Stimulated activated naive B cell treated with anti-CD40 and anti-IgM and Interleukin-4, amounts not matched to agents 10 μg/mL and 1 μg/mL and 100 μg/mL, for 72 hours (primary cell): ENCODE results near the gene STK35.

Experiments used
- ATAC-seq, 2 donors: fragments of 150-1000 bp; cut with Tn5 transposase; replicated peaks; 2 replicates each; pipeline ENCODE4 v1.10.0; 2021; ENCODE audit warnings: moderate library complexity in 1 of 2
- DNase-seq: peaks from one replicate; pipeline ENCODE4 v3.0.0; 2021
- H3K27ac Mint-ChIP-seq: one replicate; pipeline ENCODE4 v1.8.0; 2022; ENCODE audit warnings: mild to moderate bottlenecking, mixed read lengths
- H3K27me3 Mint-ChIP-seq, 2 donors: one replicate each; pipeline ENCODE4 v1.8.0; 2022; ENCODE audit warnings: mixed read lengths in 2 of 2
- H3K36me3 Mint-ChIP-seq, 2 donors: one replicate each; pipeline ENCODE4 v1.8.0; 2022; ENCODE audit warnings: mixed read lengths in 2 of 2, mild to moderate bottlenecking in 1 of 2
- H3K4me1 Mint-ChIP-seq, 2 donors: one replicate each; pipeline ENCODE4 v1.8.0; 2022; ENCODE audit warnings: mixed read lengths in 2 of 2, mild to moderate bottlenecking in 1 of 2
- H3K4me3 Mint-ChIP-seq, 2 donors: one replicate each; pipeline ENCODE4 v1.8.0; 2022; ENCODE audit warnings: mild to moderate bottlenecking in 2 of 2, mixed read lengths in 2 of 2, moderate library complexity in 1 of 2
- H3K9me3 Mint-ChIP-seq, 2 donors: one replicate each; pipeline ENCODE4 v1.8.0; 2022; ENCODE audit warnings: mixed read lengths in 2 of 2, mild to moderate bottlenecking in 1 of 2

STK35 gene

GRCh38 chr20:2116170-2116940 is 14.7 kb downstream of the STK35 start:
- ATAC-seq (no peak), DNase-seq (no peak)
- Mint-ChIP-seq H3K4me1 (peaks cover 70 to 83% of the 10 kb centered on the region in 2 donors), H3K9me3 (peaks cover 0 to 4% of the 10 kb centered on the region in 2 donors), H3K27ac (peak overlapping the region; percentile 28), H3K36me3 (peaks cover 52 to 84% of the 10 kb centered on the region in 2 donors), H3K27me3 (no peaks in the 10 kb centered on the region), H3K4me3 (no peak overlapping the region)

- H3K36me3 Mint-ChIP-seq = peaks cover 59 to 85% of the 10 kb centered on the region in 2 donors
- peak overlapping the region; percentile 96 for H3K27ac Mint-ChIP-seq
- H3K4me3 Mint-ChIP-seq = peak overlapping the region; percentile 74 to 90
- no peaks in the 10 kb centered on the region for H3K27me3 Mint-ChIP-seq
- peak; percentile 97 to 98 for ATAC-seq
- H3K4me1 Mint-ChIP-seq = peaks cover 68 to 79% of the 10 kb centered on the region in 2 donors
- DNase-seq = peak; percentile 52
- peaks cover 0 to 4% of the 10 kb centered on the region in 2 donors for H3K9me3 Mint-ChIP-seq
These were observed 17.2 kb downstream of the STK35 start for GRCh38 chr20:2118783-2119182.

- DNase-seq (no peak), ATAC-seq (no peak)
- H3K4me1 Mint-ChIP-seq = peaks cover 69 to 92% of the 10 kb centered on the region in 2 donors
These were observed 21.3 kb downstream of the STK35 start for GRCh38 chr20:2122936-2123335.

DNA sequence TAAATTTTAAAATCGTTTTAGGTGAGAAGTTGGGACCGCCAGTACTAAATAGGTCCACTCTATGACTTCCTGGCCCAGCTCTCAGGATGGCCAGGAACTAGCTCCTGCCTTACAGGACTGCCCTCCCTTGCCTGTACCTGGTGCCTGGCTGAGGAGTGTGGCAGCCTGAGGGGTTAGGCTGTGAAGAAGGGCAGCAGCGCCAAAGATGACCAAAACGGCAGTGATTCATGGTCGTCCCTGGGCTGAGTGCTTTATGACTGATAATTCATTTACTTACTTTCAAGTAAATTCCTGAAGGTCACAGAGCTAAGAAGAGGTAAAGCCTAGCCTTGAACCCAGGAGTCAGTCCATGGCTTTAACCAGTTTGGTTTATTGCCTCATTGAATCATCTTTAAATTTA is 22.1 kb downstream of the STK35 start:
- ATAC-seq (no peak), DNase-seq (no peak)

More at GRCh38 chr20:2122936-2123335, 21.3 kb downstream of the STK35 start:
- H3K27ac Mint-ChIP-seq = peak overlapping the region; percentile 81
- no peaks in the 10 kb centered on the region for H3K27me3 Mint-ChIP-seq
- peaks cover 0 to 4% of the 10 kb centered on the region in 2 donors for H3K9me3 Mint-ChIP-seq
- peaks cover 41 to 84% of the 10 kb centered on the region in 2 donors for H3K36me3 Mint-ChIP-seq
- no peak overlapping the region for H3K4me3 Mint-ChIP-seq

DNA sequence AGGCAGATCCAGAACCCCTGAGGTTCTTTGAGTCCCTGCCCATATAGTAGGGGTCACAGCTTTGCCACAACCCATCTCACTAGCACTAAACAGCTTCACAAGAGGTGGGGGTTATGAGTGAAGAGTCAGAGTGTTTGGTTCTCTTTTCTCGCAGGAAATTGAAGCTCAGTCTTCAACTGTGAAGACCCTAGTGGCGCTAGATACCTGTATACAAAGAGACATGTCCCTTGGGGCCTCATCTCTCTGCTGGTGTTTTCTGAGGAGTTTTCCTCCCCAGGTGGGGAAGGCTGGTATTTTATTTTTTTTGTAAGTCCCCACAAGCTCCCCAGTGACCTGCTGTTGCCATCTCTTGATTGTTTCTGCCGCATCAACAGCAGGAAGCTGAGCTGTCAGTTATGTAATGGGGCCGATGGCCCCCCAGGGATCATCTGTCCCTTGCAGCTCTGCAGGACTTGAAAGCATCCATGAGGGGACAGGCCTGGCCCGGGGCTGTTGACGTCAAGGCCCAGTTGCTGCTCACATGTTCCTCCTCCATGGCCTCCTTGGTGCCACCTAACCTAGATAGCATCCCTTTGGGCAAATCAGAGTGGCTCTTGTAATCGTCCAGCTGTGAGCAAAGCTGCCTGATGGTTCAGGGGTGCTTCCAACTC is 23.1 kb downstream of the STK35 start:
- DNase-seq (peak; percentile 56), ATAC-seq (peak; percentile 66 to 67)
- peak overlapping the region; percentile 11 to 38 for H3K4me3 Mint-ChIP-seq
- H3K27me3 Mint-ChIP-seq = no peaks in the 10 kb centered on the region
- no peaks in the 10 kb centered on the region for H3K9me3 Mint-ChIP-seq
- H3K27ac Mint-ChIP-seq = peak overlapping the region; percentile 72
- peaks cover 71 to 96% of the 10 kb centered on the region in 2 donors for H3K4me1 Mint-ChIP-seq
- H3K36me3 Mint-ChIP-seq = peaks cover 44 to 81% of the 10 kb centered on the region in 2 donors

More for the DNA sequence above, 22.1 kb downstream of the STK35 start:
- H3K27ac Mint-ChIP-seq = peak overlapping the region; percentile 9
- peaks cover 73 to 96% of the 10 kb centered on the region in 2 donors for H3K4me1 Mint-ChIP-seq
- H3K4me3 Mint-ChIP-seq = no peak overlapping the region
- peaks cover 0 to 4% of the 10 kb centered on the region in 2 donors for H3K9me3 Mint-ChIP-seq
- H3K27me3 Mint-ChIP-seq = no peaks in the 10 kb centered on the region
- H3K36me3 Mint-ChIP-seq = peaks cover 41 to 83% of the 10 kb centered on the region in 2 donors

- ATAC-seq (no peak), DNase-seq (no peak)
- H3K4me3 Mint-ChIP-seq = peak overlapping the region in 1 of 2 donors; percentile 38
- H3K27me3 Mint-ChIP-seq = no peaks in the 10 kb centered on the region
- no peaks in the 10 kb centered on the region for H3K9me3 Mint-ChIP-seq
- H3K4me1 Mint-ChIP-seq = peaks cover 72 to 96% of the 10 kb centered on the region in 2 donors
- peak overlapping the region; percentile 72 for H3K27ac Mint-ChIP-seq
- H3K36me3 Mint-ChIP-seq = peaks cover 48 to 81% of the 10 kb centered on the region in 2 donors
These were observed 24.0 kb downstream of the STK35 start for GRCh38 chr20:2125474-2126112.

GRCh38 chr20:2127238-2127637 is 25.6 kb downstream of the STK35 start:
- Mint-ChIP-seq H3K36me3 (peaks cover 42 to 79% of the 10 kb centered on the region in 2 donors), H3K4me3 (no peak overlapping the region), H3K9me3 (no peaks in the 10 kb centered on the region), H3K27ac (peak overlapping the region; percentile 14), H3K27me3 (no peaks in the 10 kb centered on the region), H3K4me1 (peaks cover 70 to 94% of the 10 kb centered on the region in 2 donors)
- DNase-seq = no peak
- ATAC-seq = no peak

GRCh38 chr20:2128542-2128941 is 26.9 kb downstream of the STK35 start:
- Mint-ChIP-seq H3K27ac (peak overlapping the region; percentile 95), H3K4me3 (peak overlapping the region; percentile 33 to 79), H3K36me3 (peaks cover 43 to 77% of the 10 kb centered on the region in 2 donors), H3K9me3 (no peaks in the 10 kb centered on the region), H3K4me1 (peaks cover 76 to 97% of the 10 kb centered on the region in 2 donors), H3K27me3 (no peaks in the 10 kb centered on the region)
- ATAC-seq (peak; percentile 54 to 61), DNase-seq (peak; percentile 60)

GRCh38 chr20:2130062-2130591 is 28.5 kb downstream of the STK35 start:
- peak overlapping the region; percentile 95 for H3K27ac Mint-ChIP-seq

DNA sequence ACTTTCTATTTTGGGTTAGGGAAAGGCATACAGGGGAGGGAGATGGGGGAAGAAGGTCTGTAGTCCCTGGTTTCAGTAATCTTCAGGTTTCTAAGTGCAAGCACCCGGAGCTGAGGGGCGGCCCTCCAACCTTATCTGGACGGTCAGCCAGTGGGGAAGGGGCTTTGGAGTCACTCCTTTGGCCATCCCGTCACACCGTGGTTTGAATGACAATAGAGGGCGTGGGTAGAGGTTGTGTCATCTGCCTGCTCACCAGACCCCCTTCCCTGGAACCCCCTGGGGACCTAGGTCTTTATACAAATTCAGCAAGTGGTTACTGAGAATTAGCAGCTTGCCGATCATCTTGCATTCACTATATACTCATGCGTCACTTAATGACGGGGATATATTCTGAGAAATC is 29.1 kb downstream of the STK35 start:
- no peak for ATAC-seq
- peaks cover 63 to 81% of the 10 kb centered on the region in 2 donors for H3K4me1 Mint-ChIP-seq

More at GRCh38 chr20:2130062-2130591, 28.5 kb downstream of the STK35 start:
- ATAC-seq = no peak
- Mint-ChIP-seq H3K9me3 (no peaks in the 10 kb centered on the region), H3K27me3 (no peaks in the 10 kb centered on the region), H3K36me3 (peaks cover 45 to 65% of the 10 kb centered on the region in 2 donors), H3K4me3 (peak overlapping the region; percentile 55 to 79), H3K4me1 (peaks cover 69 to 86% of the 10 kb centered on the region in 2 donors)
- no peak for DNase-seq

GRCh38 chr20:2131366-2131765 is 29.7 kb downstream of the STK35 start:
- Mint-ChIP-seq H3K27ac (peak overlapping the region; percentile 95), H3K4me1 (peaks cover 62 to 78% of the 10 kb centered on the region in 2 donors), H3K36me3 (peaks cover 45 to 56% of the 10 kb centered on the region in 2 donors), H3K4me3 (no peak overlapping the region), H3K9me3 (no peaks in the 10 kb centered on the region), H3K27me3 (no peaks in the 10 kb centered on the region)
- ATAC-seq (no peak), DNase-seq (no peak)

More for the DNA sequence above, 29.1 kb downstream of the STK35 start:
- Mint-ChIP-seq H3K36me3 (peaks cover 45 to 60% of the 10 kb centered on the region in 2 donors), H3K27me3 (no peaks in the 10 kb centered on the region), H3K4me3 (peak overlapping the region; percentile 17 to 66), H3K27ac (peak overlapping the region; percentile 95), H3K9me3 (no peaks in the 10 kb centered on the region)
- no peak for DNase-seq

DNA sequence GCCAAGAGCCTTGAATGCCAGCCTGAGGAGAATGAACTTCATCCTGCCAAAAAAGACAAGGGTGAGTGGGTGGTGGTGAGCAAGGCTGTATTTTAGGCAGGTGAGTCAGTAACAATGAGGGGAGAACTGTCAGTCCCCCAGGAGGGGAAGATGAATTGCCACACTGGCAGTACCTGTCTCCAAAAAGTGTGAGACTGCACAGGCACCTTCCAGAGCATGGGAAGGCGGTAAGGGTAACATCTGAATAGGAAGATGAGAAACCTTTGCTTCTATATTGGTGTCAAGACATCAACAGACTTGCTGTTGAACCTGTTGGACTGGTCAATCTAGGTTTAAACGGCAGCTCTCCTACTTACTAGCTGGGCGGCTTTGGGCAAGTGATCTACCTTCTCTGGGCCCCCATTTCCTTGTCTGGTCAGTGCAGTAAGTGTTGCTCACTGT is 30.9 kb downstream of the STK35 start:
- peaks cover 62 to 75% of the 10 kb centered on the region in 2 donors for H3K4me1 Mint-ChIP-seq
- H3K27ac Mint-ChIP-seq = peak overlapping the region; percentile 65

GRCh38 chr20:2133318-2134183 is 31.9 kb downstream of the STK35 start:
- peak overlapping the region; percentile 50 to 61 for H3K4me3 Mint-ChIP-seq
- H3K36me3 Mint-ChIP-seq = peaks cover 46 to 52% of the 10 kb centered on the region in 2 donors
- no peaks in the 10 kb centered on the region for H3K27me3 Mint-ChIP-seq
- peaks cover 55 to 67% of the 10 kb centered on the region in 2 donors for H3K4me1 Mint-ChIP-seq
- peak; percentile 39 for DNase-seq
- H3K9me3 Mint-ChIP-seq = no peaks in the 10 kb centered on the region
- H3K27ac Mint-ChIP-seq = peak overlapping the region; percentile 65
- peak; percentile 77 to 80 for ATAC-seq

More for the DNA sequence above, 30.9 kb downstream of the STK35 start:
- no peak for DNase-seq
- no peaks in the 10 kb centered on the region for H3K9me3 Mint-ChIP-seq
- H3K36me3 Mint-ChIP-seq = peaks cover 50 to 57% of the 10 kb centered on the region in 2 donors
- ATAC-seq = no peak
- H3K4me3 Mint-ChIP-seq = peak overlapping the region; percentile 25 to 72
- no peaks in the 10 kb centered on the region for H3K27me3 Mint-ChIP-seq
